Measurements from ENCODE around the gene CDC5L.

The CDC5L gene

DNA sequence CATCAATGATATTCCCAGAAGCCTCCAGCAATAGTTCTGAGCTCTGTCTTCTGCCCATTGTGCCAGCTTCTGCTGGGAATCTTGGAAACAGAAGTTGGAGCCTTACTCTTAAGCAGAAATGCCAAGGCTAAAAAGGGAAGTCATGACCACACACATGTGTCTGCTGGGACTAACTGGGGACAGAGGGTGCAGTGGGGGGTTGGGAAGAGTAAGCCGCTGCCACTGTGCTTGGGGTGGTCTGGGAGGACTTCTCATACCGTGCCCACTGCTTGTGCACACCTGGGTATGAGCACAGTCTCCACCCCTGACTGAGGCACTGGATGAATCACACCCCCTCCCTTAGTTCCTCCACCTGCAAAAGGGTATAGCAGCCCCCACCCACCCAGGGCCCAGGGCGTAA, 90.7 kb downstream of the CDC5L start:
- no peak for ATAC-seq (ENCODE audit: low read depth)
- TF ChIP-seq, protein P1, sequence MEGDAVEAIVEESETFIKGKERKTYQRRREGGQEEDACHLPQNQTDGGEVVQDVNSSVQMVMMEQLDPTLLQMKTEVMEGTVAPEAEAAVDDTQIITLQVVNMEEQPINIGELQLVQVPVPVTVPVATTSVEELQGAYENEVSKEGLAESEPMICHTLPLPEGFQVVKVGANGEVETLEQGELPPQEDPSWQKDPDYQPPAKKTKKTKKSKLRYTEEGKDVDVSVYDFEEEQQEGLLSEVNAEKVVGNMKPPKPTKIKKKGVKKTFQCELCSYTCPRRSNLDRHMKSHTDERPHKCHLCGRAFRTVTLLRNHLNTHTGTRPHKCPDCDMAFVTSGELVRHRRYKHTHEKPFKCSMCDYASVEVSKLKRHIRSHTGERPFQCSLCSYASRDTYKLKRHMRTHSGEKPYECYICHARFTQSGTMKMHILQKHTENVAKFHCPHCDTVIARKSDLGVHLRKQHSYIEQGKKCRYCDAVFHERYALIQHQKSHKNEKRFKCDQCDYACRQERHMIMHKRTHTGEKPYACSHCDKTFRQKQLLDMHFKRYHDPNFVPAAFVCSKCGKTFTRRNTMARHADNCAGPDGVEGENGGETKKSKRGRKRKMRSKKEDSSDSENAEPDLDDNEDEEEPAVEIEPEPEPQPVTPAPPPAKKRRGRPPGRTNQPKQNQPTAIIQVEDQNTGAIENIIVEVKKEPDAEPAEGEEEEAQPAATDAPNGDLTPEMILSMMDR (IDR thresholded peaks at IDR 0.05; ENCODE audit: poor library complexity, severe bottlenecking) = no peak
- H3K9me3 ChIP-seq (ENCODE audit: severe bottlenecking) = no peaks in the 10 kb centered on the region
- no peak overlapping the region for H3K27ac ChIP-seq (ENCODE audit: poor library complexity, severe bottlenecking)
- no peaks in the 10 kb centered on the region for H3K27me3 ChIP-seq (ENCODE audit: insufficient read depth, poor library complexity, severe bottlenecking)
- no peak for DNase-seq (ENCODE audit: low spot score)
- H3K4me3 ChIP-seq (ENCODE audit: severe bottlenecking) = no peak overlapping the region
- peaks cover 15% of the 10 kb centered on the region for H3K4me1 ChIP-seq (ENCODE audit: insufficient read depth, poor library complexity, severe bottlenecking)
- no peaks in the 10 kb centered on the region for H3K36me3 ChIP-seq (ENCODE audit: low read depth)

DNA sequence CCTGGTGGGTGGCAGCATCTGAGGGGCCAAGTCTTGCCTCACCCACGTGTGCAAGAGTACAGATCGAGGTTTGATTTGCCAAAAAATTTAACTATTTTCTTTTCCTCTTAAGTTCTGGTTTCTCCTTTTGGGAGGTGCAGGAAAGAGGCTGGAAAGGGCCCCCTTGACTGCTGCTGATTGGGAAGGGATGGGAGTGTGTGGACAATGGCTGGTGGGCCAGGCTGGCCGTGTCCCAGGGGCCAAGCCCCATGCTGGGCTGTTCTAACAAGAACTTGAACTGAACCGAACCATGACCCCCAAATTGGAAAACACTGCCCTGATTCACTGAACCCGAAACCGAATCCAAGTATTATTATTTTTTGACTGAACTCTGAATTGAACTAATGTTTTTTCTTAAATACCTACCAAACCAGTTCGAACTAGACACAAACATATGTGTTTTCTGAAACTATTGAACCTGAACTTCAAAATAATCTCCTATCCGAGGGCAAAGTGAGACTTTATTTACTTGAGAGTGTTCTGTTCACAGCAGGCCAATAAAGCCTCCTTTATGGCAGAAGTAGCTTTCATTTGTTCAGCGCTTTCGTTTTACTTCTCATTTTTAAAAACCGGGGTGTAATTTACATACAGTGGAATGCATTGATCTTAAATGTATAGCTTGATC, 91.2 kb downstream of the CDC5L start:
- no peaks in the 10 kb centered on the region for H3K36me3 ChIP-seq (ENCODE audit: low read depth)
- TF ChIP-seq, protein P1 (IDR thresholded peaks at IDR 0.05; ENCODE audit: poor library complexity, severe bottlenecking) = no peak
- H3K27me3 ChIP-seq (ENCODE audit: insufficient read depth, poor library complexity, severe bottlenecking) = no peaks in the 10 kb centered on the region
- no peak overlapping the region for H3K4me3 ChIP-seq (ENCODE audit: severe bottlenecking)
- DNase-seq (ENCODE audit: low spot score) (no peak), ATAC-seq (ENCODE audit: low read depth) (no peak)
- no peak overlapping the region for H3K27ac ChIP-seq (ENCODE audit: poor library complexity, severe bottlenecking)
- H3K4me1 ChIP-seq (ENCODE audit: insufficient read depth, poor library complexity, severe bottlenecking) = peaks cover 15% of the 10 kb centered on the region
- no peaks in the 10 kb centered on the region for H3K9me3 ChIP-seq (ENCODE audit: severe bottlenecking)

DNA sequence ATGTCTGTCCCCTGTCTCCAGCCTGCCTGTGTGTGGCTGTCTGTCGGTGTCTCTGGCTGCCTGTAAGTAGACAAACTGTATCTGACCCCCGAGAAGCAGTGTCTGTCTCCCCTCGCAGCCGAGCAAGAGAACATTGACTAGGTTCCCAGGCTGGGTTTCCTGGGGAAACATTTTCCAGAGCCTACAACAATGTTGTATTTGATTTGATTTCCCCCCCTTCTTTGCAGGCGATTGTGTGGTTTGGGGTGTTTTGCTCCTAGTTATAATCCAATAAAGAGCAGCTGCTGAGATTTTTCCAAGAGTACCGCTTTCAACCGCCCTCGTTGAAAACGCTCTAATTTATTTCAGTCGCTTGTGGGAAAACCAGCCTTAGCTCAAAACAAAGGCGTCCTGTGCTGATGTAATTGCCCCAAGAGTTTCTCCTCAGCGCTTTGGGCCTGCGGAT, 92.6 kb downstream of the CDC5L start:
- TF ChIP-seq, protein P1 (IDR thresholded peaks at IDR 0.05; ENCODE audit: poor library complexity, severe bottlenecking) = no peak
- no peaks in the 10 kb centered on the region for H3K9me3 ChIP-seq (ENCODE audit: severe bottlenecking)
- no peak overlapping the region for H3K27ac ChIP-seq (ENCODE audit: poor library complexity, severe bottlenecking)
- H3K4me1 ChIP-seq (ENCODE audit: insufficient read depth, poor library complexity, severe bottlenecking) = peaks cover 7% of the 10 kb centered on the region
- no peak overlapping the region for H3K4me3 ChIP-seq (ENCODE audit: severe bottlenecking)
- no peak for DNase-seq (ENCODE audit: low spot score)
- ATAC-seq (ENCODE audit: low read depth) = no peak
- no peaks in the 10 kb centered on the region for H3K36me3 ChIP-seq (ENCODE audit: low read depth)
- H3K27me3 ChIP-seq (ENCODE audit: insufficient read depth, poor library complexity, severe bottlenecking) = no peaks in the 10 kb centered on the region

DNA sequence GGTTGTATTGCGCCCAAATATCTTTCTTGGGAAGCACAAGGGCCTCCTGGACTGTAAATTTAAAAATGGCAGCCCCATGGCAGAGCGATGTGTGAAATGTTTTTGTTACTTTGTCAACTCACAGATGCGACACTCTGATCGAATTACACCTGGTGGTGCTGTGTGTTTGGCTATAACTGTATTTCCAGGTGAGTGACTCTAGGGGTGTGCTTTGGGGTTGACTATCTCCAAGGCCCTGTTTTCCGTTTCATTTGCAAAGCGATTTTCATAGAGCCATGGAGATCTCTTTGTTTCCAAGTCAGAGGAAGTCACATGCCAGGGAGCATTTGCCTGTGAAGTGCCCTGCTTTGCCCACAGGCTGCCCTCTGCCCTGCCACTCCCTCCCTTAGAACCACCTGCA, 93.5 kb downstream of the CDC5L start:
- Histone ChIP-seq H3K27me3 (ENCODE audit: insufficient read depth, poor library complexity, severe bottlenecking) (no peaks in the 10 kb centered on the region), H3K27ac (ENCODE audit: poor library complexity, severe bottlenecking) (no peak overlapping the region), H3K36me3 (ENCODE audit: low read depth) (no peaks in the 10 kb centered on the region), H3K4me3 (ENCODE audit: severe bottlenecking) (no peak overlapping the region), H3K9me3 (ENCODE audit: severe bottlenecking) (no peaks in the 10 kb centered on the region), H3K4me1 (ENCODE audit: insufficient read depth, poor library complexity, severe bottlenecking) (peaks cover 4% of the 10 kb centered on the region)
- no peak for DNase-seq (ENCODE audit: low spot score)
- ATAC-seq (ENCODE audit: low read depth) = no peak
- TF ChIP-seq, protein P1 (IDR thresholded peaks at IDR 0.05; ENCODE audit: poor library complexity, severe bottlenecking) = no peak

DNA sequence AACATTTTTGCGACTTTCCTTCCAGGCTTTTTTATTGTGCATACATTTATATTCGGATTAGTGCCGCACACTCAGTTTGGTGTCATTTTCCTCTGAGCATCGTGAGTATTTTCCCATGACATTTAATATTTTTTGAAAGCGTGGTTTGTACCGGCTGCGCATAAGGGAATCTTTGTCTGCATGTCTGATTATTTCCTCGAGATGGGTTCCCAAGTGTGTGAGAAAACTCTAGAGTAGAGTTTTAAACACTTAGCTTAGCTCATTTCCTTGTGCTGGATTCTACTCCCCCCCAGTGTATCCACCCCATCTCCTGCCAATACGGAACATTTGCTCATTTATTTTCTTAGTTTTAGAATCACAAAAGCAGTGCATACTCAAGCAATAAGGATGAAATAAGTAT, 94.3 kb downstream of the CDC5L start:
- no peaks in the 10 kb centered on the region for H3K36me3 ChIP-seq (ENCODE audit: low read depth)
- no peak for DNase-seq (ENCODE audit: low spot score)
- no peaks in the 10 kb centered on the region for H3K9me3 ChIP-seq (ENCODE audit: severe bottlenecking)
- H3K4me3 ChIP-seq (ENCODE audit: severe bottlenecking) = no peak overlapping the region
- no peak overlapping the region for H3K27ac ChIP-seq (ENCODE audit: poor library complexity, severe bottlenecking)
- H3K4me1 ChIP-seq (ENCODE audit: insufficient read depth, poor library complexity, severe bottlenecking) = peaks cover 10% of the 10 kb centered on the region
- TF ChIP-seq, protein P1 (IDR thresholded peaks at IDR 0.05; ENCODE audit: poor library complexity, severe bottlenecking) = no peak
- no peak for ATAC-seq (ENCODE audit: low read depth)
- no peaks in the 10 kb centered on the region for H3K27me3 ChIP-seq (ENCODE audit: insufficient read depth, poor library complexity, severe bottlenecking)

Data from RWPE2 (cell line).